HCT116 (cell line): ENCODE data around the gene BTBD2. TPM values are rescaled to one million over a fixed set of nuclear protein-coding genes. Genes with fewer than 3 reads are reported as not detected.

Experiments
- ATAC-seq: fragments of 200-7000 bp; cut with Tn5 transposase; 2 replicates; pipeline ENCODE4 v1.9.1; 2020; ENCODE audit warnings: mild to moderate bottlenecking, moderate library complexity
- BruUV-seq: library from RNA; stranded (reverse); fragments of 400-500 nt; replicated peaks from 2 replicates; lab custom pipeline; 2021; lab: Mats Ljungman, UMichigan
- CTCF ChIA-PET: fragments of 300-600 bp; sonication (Branson Sonifier 250); formaldehyde crosslinking; loops from one replicate; lab custom pipeline; 2021; ENCODE audit warnings: antibody characterized with exemption; lab: Charles Lee
- POLR2A ChIA-PET: fragments of 300-600, 350-600 bp; sonication (Branson Sonifier 250); formaldehyde crosslinking; loops from one replicate; lab custom pipeline; 2021; ENCODE audit warnings: antibody characterized with exemption; lab: Charles Lee
- RAD21 ChIA-PET, 2 experiments: fragments of 300-600 bp; sonication (Branson Sonifier 250); formaldehyde crosslinking; loops; one replicate each; lab custom pipeline; 2023; ENCODE audit warnings: low total read pairs in 2 of 2; ENCODE audit not compliant: uncharacterized antibody in 2 of 2, unreplicated experiment in 2 of 2, low non-redundant PET in 1 of 2; lab: Charles Lee
- DNase-seq: peaks from one replicate; pipeline ENCODE4 v3.0.0-alpha.2; 2010; ENCODE audit warnings: low read depth, low spot score
- H2AFZ ChIP-seq: fragments of 200-600 bp; shearing (Covaris generic), sonication (generic); 2 replicates; pipeline ENCODE4 v1.6.1; 2017; ENCODE audit warnings: low read depth, mixed run types, mixed read lengths, antibody characterized with exemption, low read length; ENCODE audit not compliant: poor library complexity, severe bottlenecking
- H3K27ac ChIP-seq: 2 replicates; pipeline ENCODE4 v1.5.1; 2012; ENCODE audit warnings: low read depth, low read length
- H3K27me3 ChIP-seq: fragments of 200-600 bp; sonication (generic); 2 replicates; pipeline ENCODE4 v1.6.1; 2016; ENCODE audit warnings: mixed run types, low read length, mixed read lengths; ENCODE audit not compliant: insufficient read depth
- H3K36me3 ChIP-seq, 2 experiments: fragments of 200-500 bp in 1 of 2; fragments of 200-600 bp in 1 of 2; sonication (Bioruptor generic) in 1 of 2; sonication (generic) in 1 of 2; 2 replicates each; pipeline versions ENCODE4 v1.5.1 to v1.6.1; 2014 to 2016; ENCODE audit warnings: low read length in 2 of 2, inconsistent platforms in 1 of 2, mixed read lengths in 1 of 2, mixed run types in 1 of 2; ENCODE audit not compliant: insufficient read depth in 2 of 2, control insufficient read depth in 1 of 2
- H3K4me1 ChIP-seq, 2 experiments: fragments of 200-600 bp in 1 of 2; sonication (generic) in 1 of 2; 2 replicates each; pipeline versions ENCODE4 v1.5.1 to v1.6.1; 2012 to 2017; ENCODE audit warnings: low read length in 2 of 2, inconsistent platforms in 1 of 2, mild to moderate bottlenecking in 1 of 2, mixed read lengths in 1 of 2, mixed run types in 1 of 2, moderate library complexity in 1 of 2; ENCODE audit not compliant: insufficient read depth in 2 of 2, control insufficient read depth in 1 of 2
- H3K4me2 ChIP-seq: fragments of 200-600 bp; sonication (generic); 2 replicates; pipeline ENCODE4 v1.6.1; 2017; ENCODE audit warnings: mixed run types, low read length, mixed read lengths
- H3K4me3 ChIP-seq, 2 experiments: fragments of 200-600 bp in 1 of 2; sonication (generic) in 1 of 2; replicated peaks in 1 of 2; 2 replicates each; pipeline ENCODE4 v1.5.1; 2011 to 2016; ENCODE audit warnings: low read length in 2 of 2, control low read depth in 1 of 2, low read depth in 1 of 2, mild to moderate bottlenecking in 1 of 2, mixed read lengths in 1 of 2, mixed run types in 1 of 2
- H3K79me2 ChIP-seq: fragments of 200-600 bp; sonication (generic); 2 replicates; pipeline ENCODE4 v1.6.1; 2017; ENCODE audit warnings: mild to moderate bottlenecking, mixed run types, low read length, moderate library complexity, mixed read lengths; ENCODE audit not compliant: insufficient read depth
- H3K9ac ChIP-seq: fragments of 200-600 bp; sonication (generic); 2 replicates; pipeline ENCODE4 v1.6.1; 2016; ENCODE audit warnings: low read length, mixed read lengths
- H3K9me2 ChIP-seq: fragments of 200-600 bp; sonication (generic), shearing (Covaris generic); 2 replicates; pipeline ENCODE4 v1.6.1; 2017; ENCODE audit warnings: mixed run types, mild to moderate bottlenecking, moderate library complexity; ENCODE audit not compliant: insufficient read depth
- H3K9me3 ChIP-seq, 2 experiments: fragments of 200-500 bp in 1 of 2; fragments of 200-600 bp in 1 of 2; sonication (Bioruptor generic) in 1 of 2; sonication (generic) in 1 of 2; 2 replicates each; pipeline ENCODE4 v1.6.1; 2014 to 2017; ENCODE audit warnings: low read length in 2 of 2, mixed read lengths in 2 of 2, inconsistent platforms in 1 of 2, low read depth in 1 of 2, mild to moderate bottlenecking in 1 of 2, mixed run types in 1 of 2, moderate library complexity in 1 of 2; ENCODE audit not compliant: control insufficient read depth in 1 of 2, insufficient read depth in 1 of 2
- H4K20me1 ChIP-seq: fragments of 200-600 bp; sonication (generic), shearing (Covaris generic); 2 replicates; pipeline ENCODE4 v1.6.1; 2017; ENCODE audit warnings: mixed run types, mild to moderate bottlenecking, moderate library complexity; ENCODE audit not compliant: insufficient read depth
- CBX3 ChIP-seq: IDR thresholded peaks from 2 replicates; pipeline ENCODE4 v1.6.1; 2012; ENCODE audit warnings: low read depth
- CEBPB ChIP-seq: IDR thresholded peaks from 2 replicates; pipeline ENCODE4 v1.6.1; 2012; ENCODE audit warnings: low read depth
- EZH2phosphoT487 ChIP-seq: fragments of 200-600 bp; IDR thresholded peaks from 2 replicates; pipeline ENCODE4 v1.6.1; 2018; ENCODE audit warnings: antibody characterized with exemption, borderline replicate concordance
- MAX ChIP-seq: IDR thresholded peaks from 2 replicates; pipeline ENCODE4 v1.6.1; 2012
- RAD21 ChIP-seq: IDR thresholded peaks from 2 replicates; pipeline ENCODE4 v1.6.1; 2012; ENCODE audit warnings: low read depth, mild to moderate bottlenecking
- SP1 ChIP-seq: IDR thresholded peaks from 2 replicates; pipeline ENCODE4 v1.6.1; 2012; ENCODE audit warnings: low read depth
- TCF7L2 ChIP-seq: IDR thresholded peaks from 2 replicates; pipeline ENCODE4 v1.7.0; 2011; ENCODE audit warnings: borderline replicate concordance, inconsistent platforms; ENCODE audit not compliant: insufficient read depth, insufficient read length; ENCODE audit errors: extremely low read depth
- ZBTB33 ChIP-seq: IDR thresholded peaks from 2 replicates; pipeline ENCODE4 v1.6.1; 2011; ENCODE audit warnings: mild to moderate bottlenecking, low read length, moderate library complexity; ENCODE audit not compliant: insufficient replicate concordance; ENCODE audit errors: extremely low read depth
- ZNF274 ChIP-seq: fragments of 200-500 bp; sonication (Bioruptor generic); IDR thresholded peaks from 2 replicates; pipeline ENCODE4 v1.6.1; 2014; ENCODE audit warnings: mild to moderate bottlenecking, low read depth, low read length, inconsistent platforms
- intact Hi-C: fragments of 100-400 bp; cut with micrococcal nuclease; formaldehyde crosslinking; loops from 2 replicates; pipeline ENCODE4 v1.10.0; 2022
- total RNA-seq: library from RNA; stranded (reverse); gene quantifications from one replicate; pipeline ENCODE4 v1.2.1, GENCODE V29; 2021; ENCODE audit not compliant: unreplicated experiment

BTBD2 gene
- total RNA-seq, 1 experiment from 2014 or later, result 112 TPM

- Histone ChIP-seq H3K4me2 (no peak overlapping the region), H3K9me3 (no peaks in the 10 kb centered on the region), H3K9me2 (no peaks in the 10 kb centered on the region), H3K4me1 (no peaks in the 10 kb centered on the region), H2AFZ (no peak overlapping the region), H3K9ac (no peak overlapping the region), H3K27ac (no peak overlapping the region), H3K79me2 (peaks cover 35% of the 10 kb centered on the region), H4K20me1 (no peaks in the 10 kb centered on the region), H3K27me3 (no peaks in the 10 kb centered on the region), H3K4me3 (no peak overlapping the region), H3K36me3 (peaks cover 4 to 16% of the 10 kb centered on the region in 2 experiments; a peak in 2 of 4 replicates)
- ATAC-seq, result no peak
- POLR2A ChIA-PET, result no interaction called here
- BruUV-seq, result no TSS peak
- RAD21 ChIA-PET, result no interaction called here
- CTCF ChIA-PET, result no interaction called here
- no peak for TF ChIP-seq MAX
- TF ChIP-seq EZH2phosphoT487, result no peak
- no peak for TF ChIP-seq SP1
- TF ChIP-seq RAD21, result no peak
- no peak for TF ChIP-seq CEBPB
- no peak for TF ChIP-seq TCF7L2
- TF ChIP-seq ZBTB33, result no peak
- TF ChIP-seq CBX3, result no peak
- TF ChIP-seq ZNF274, result no peak
- intact Hi-C loops, result no loop called here
- DNase-seq, result no peak
Observed at GRCh38 chr19:1978346-1978894, 37.1 kb downstream of the BTBD2 start.
